SU-DHL-6 (cell line): ENCODE measurements around the gene RANBP17.

ENCODE experiments used
- EZH2phosphoT487 ChIP-seq: fragments of 200-600 bp; sonication (generic), shearing (Covaris generic); conservative IDR thresholded peaks from 2 replicates; pipeline ENCODE4 v1.6.1; 2018; ENCODE audit warnings: mild to moderate bottlenecking, antibody characterized with exemption, low read length, moderate library complexity, mixed read lengths
- TF ChIP-seq, protein P1 (sequence below): fragments of 200-600 bp; sonication (generic); IDR thresholded peaks from one replicate; pipeline ENCODE4 v1.5.1; 2017; ENCODE audit warnings: antibody characterized with exemption, mild to moderate bottlenecking, low read length, moderate library complexity; ENCODE audit not compliant: insufficient read depth, poor library complexity, severe bottlenecking

DNA sequence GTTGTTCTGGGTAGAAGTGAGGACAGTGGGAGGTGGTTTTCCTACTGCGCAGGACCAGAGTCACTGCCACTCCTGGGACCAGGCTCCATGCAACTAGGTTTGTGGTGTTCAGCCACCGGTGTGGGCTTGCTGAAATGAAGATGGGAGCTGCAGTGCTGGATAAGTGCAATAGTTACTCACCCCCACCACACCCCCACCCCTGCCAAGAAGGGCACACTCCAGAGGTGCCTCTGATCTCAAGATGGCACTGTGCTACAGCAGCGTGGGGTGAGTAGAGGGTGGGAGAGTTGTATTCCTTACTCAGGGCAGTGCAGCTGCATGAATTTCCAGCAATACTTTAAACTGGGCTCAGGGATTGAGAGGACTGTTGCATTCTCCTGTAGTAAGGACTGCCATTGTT, 259.8 kb downstream of the RANBP17 start:
- TF ChIP-seq, protein P1, sequence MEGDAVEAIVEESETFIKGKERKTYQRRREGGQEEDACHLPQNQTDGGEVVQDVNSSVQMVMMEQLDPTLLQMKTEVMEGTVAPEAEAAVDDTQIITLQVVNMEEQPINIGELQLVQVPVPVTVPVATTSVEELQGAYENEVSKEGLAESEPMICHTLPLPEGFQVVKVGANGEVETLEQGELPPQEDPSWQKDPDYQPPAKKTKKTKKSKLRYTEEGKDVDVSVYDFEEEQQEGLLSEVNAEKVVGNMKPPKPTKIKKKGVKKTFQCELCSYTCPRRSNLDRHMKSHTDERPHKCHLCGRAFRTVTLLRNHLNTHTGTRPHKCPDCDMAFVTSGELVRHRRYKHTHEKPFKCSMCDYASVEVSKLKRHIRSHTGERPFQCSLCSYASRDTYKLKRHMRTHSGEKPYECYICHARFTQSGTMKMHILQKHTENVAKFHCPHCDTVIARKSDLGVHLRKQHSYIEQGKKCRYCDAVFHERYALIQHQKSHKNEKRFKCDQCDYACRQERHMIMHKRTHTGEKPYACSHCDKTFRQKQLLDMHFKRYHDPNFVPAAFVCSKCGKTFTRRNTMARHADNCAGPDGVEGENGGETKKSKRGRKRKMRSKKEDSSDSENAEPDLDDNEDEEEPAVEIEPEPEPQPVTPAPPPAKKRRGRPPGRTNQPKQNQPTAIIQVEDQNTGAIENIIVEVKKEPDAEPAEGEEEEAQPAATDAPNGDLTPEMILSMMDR: no peak
- TF ChIP-seq EZH2phosphoT487: no peak
